Activated CD8-positive, alpha-beta memory T cell treated with anti-CD3 and anti-CD28 coated beads for 36 hours (primary cell): ENCODE results near the gene LACRT. TPM values are rescaled to one million over a fixed set of nuclear protein-coding genes. Genes with fewer than 3 reads are reported as not detected.
"Not testable (repeated sequence)": the region's sequence is repeated elsewhere in the genome, so short reads cannot be mapped to it uniquely, and the experiment has no call there.

ENCODE experiments used
- CTCF ChIA-PET: fragments of 350-600 bp; sonication (Branson Sonifier 250); formaldehyde crosslinking; loops from one replicate; lab custom pipeline; 2021; ENCODE audit warnings: antibody characterized with exemption; lab: Charles Lee
- POLR2A ChIA-PET: fragments of 350-600 bp; sonication (Branson Sonifier 250); formaldehyde crosslinking; loops from one replicate; lab custom pipeline; 2021; ENCODE audit warnings: antibody characterized with exemption; lab: Charles Lee
- total RNA-seq, 2 experiments: library from RNA; stranded (reverse); gene quantifications; one replicate each; pipeline ENCODE4 v1.2.3, GENCODE V29; 2021

Gene LACRT
- not detected for total RNA-seq

GRCh38 chr12:54634795-54635194, at the start of gene LACRT:
TSS of gene LACRT (minus strand) at chr12:54634895. CDS start at chr12:54634841, 54 bp downstream.
- POLR2A ChIA-PET: no interaction called here
- CTCF ChIA-PET: no interaction called here

- CTCF ChIA-PET: no interaction called here
- POLR2A ChIA-PET: no interaction called here
Observed at GRCh38 chr12:54683398-54683797, 48.7 kb upstream of the LACRT start.

DNA sequence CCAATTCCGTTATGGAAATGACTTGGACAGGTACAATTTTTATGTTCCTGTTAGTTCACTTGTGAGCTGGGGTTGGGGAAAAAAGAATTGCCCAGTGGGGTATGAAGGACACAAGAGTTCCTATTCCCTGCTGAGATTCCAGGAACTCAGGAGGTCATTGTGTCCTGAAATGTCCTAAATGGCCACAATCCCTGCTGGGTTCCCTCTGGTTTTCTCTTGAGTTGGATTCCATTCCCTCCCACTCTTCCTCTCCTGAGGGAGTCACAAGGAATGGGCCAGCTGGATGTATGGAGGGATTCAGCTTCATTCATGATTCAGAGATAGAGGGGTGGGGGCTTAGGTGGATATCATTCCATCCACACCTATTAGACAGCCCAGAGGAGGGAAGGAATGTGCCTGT, 48.0 kb upstream of the LACRT start:
- CTCF ChIA-PET: no interaction called here

GRCh38 chr12:54680374-54680773, 45.7 kb upstream of the LACRT start:
- ChIA-PET CTCF (interaction anchor here (0.8 to 1.1 kb wide), 2 partner anchors 9 to 14 kb away, joined by 3 read pairs; no protein-coding TSS in a partner anchor), POLR2A (no interaction called here)

More for the DNA sequence above, 48.0 kb upstream of the LACRT start:
- POLR2A ChIA-PET: no interaction called here

DNA sequence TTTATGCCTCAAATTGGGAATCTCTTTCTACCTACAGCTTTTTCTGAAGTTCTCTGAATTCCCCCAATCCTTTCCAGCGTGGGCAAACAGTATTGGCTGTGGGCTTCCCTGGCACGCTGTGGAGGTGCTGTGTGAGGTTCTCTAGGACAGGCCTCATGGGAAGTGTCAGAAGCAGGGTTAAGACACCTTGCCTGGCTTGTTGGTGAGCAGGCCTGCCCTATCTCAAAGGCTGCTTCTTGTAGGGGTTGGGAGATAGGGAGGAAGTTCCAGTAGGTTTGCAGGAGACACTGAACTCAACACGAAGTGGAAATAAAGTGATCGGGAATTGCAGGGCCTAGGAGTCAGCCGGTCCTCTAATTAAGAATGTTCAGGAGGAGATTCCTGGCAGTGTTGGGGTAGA, 43.4 kb upstream of the LACRT start:
- ChIA-PET POLR2A (no interaction called here), CTCF (no interaction called here)

DNA sequence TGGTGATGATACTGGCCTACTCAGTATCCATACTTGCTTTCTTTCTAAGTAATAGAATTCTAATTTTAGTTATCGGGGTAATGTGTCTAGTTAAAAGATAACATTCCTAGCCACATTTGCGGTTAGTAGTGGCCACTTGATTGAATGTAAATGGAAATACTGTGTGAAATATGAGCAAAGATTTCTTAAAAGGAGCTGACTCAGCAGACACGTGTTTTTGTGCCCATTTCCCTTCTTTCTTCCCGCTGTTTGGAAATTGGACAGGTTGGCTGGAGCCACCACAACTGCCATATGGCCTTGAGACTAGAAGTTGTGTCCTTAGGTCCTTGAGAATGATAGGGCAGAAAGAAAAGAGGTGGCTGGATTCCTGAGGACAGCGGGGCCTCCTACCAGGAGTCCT, 33.2 kb upstream of the LACRT start:
- ChIA-PET POLR2A (no interaction called here), CTCF (interaction anchor here (0.9 kb wide), 1 partner anchor 9 kb away, joined by 5 read pairs; no protein-coding TSS in a partner anchor)

- ChIA-PET CTCF (no interaction called here), POLR2A (no interaction called here)
Observed at GRCh38 chr12:54666008-54666407, 31.3 kb upstream of the LACRT start.

GRCh38 chr12:54665022-54665635, 30.4 kb upstream of the LACRT start:
- CTCF ChIA-PET, POLR2A ChIA-PET: not testable (repeated sequence)

- ChIA-PET POLR2A (no interaction called here), CTCF (no interaction called here)
Observed at GRCh38 chr12:54663603-54664002, 28.9 kb upstream of the LACRT start.

- POLR2A ChIA-PET: no interaction called here
- CTCF ChIA-PET: no interaction called here
Observed at GRCh38 chr12:54662026-54662425, 27.3 kb upstream of the LACRT start.

GRCh38 chr12:54661048-54661447, 26.4 kb upstream of the LACRT start:
- POLR2A ChIA-PET: no interaction called here
- CTCF ChIA-PET: no interaction called here

DNA sequence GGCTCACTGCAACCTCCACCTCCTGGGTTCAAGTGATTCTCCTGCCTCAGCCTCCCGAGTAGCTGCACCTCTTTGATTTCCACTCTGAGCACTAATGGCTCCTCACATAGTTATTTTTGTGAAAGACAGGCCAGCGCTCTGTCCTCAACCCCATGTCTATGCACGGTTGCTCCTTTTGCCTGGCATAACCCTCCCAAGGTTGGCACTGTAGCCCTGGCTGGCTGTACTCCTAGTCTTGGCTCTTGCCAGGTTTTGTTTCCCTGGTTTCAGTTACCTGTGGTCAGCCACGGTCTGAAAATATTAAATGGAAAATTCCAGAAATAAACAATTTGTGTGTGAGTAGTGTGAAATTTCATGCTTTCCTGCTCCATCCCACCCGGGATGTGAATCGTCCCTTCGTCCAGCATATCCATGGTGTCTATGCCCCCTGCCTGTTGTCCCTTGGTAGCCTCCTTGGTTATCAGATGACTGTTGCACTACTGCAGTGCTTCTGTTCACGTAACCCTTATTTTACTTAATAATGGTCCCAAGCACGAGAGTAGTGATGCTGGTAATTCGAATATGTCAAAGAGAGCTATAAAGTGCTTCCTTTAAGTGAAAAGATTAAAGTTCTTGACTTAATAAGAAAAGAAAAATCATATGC, 25.7 kb upstream of the LACRT start:
- POLR2A ChIA-PET: no interaction called here
- CTCF ChIA-PET: no interaction called here

- ChIA-PET CTCF (interaction anchor here (1.0 to 1.5 kb wide), 2 partner anchors 10 to 414 kb away, joined by 3 to 5 read pairs; no protein-coding TSS in a partner anchor), POLR2A (no interaction called here)
Observed at GRCh38 chr12:54658306-54659264, 23.9 kb upstream of the LACRT start.

DNA sequence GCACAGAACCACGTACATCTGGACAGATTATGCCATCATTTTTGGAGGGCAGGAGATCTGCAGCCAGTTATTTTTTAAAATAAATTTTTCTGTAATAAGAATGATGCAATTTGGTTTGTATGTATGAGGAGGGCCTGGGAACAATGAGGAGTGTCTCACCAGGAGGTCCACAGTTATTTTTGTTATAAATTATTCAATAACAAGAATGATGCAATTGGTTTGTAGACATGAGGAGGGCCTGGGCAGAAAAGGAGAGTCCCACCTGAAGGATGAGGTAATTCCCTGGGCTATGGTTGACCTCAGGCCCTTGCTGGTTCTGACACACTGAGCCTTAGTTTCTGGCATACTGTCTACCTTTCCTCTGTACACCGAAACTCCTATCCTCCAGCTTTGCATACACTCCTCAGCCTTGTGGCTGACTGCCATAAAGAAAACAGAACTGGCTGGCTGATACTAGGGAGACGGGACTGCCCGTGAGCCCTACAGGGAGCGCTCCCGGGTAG, 22.5 kb upstream of the LACRT start:
- CTCF ChIA-PET: no interaction called here
- POLR2A ChIA-PET: no interaction called here

DNA sequence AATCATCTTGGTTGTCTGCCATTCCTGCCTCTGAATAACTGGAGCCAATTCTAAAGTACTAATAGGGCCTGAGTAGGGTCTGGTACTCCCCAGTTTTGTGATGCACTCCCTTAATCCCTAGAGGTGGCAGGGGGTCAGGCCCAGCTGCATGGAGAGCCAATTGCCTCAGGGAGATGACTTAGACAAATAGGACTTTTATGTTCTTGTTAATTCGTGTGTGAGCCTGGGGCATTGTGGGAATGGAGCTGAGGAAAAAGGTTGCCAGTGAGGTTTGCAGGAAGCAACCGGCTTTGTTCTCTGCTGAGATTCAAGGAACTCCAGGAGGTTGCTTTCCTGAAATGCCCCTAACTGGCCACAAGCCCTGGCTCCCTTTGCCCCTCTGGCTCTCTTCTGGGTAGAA, 20.2 kb upstream of the LACRT start:
- CTCF ChIA-PET: no interaction called here

GRCh38 chr12:54653025-54653424, 18.3 kb upstream of the LACRT start:
- CTCF ChIA-PET: no interaction called here
- POLR2A ChIA-PET: interaction anchor here (0.6 kb wide), 1 partner anchor 1737 kb away, joined by 3 read pairs; no protein-coding TSS in a partner anchor

More for the DNA sequence above, 20.2 kb upstream of the LACRT start:
- POLR2A ChIA-PET: no interaction called here

DNA sequence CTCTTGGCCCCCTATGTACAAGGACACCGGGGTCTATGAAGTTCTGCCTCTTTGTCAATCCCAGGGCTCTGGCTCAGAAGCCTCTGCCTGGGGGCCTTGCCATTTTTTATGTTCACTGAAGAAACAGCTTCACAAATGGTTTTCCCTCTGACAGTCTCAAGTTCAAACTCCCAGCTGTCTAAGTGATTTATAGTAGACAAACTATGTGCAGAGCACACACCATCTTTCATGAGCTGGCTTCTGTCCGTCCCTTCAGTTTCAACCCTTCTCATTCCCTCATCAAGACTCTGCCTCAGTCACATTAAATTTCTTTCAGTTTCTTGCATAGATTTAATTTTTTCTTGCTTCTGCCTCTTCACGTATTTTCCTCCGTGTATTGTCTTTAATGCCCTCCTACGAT, 16.2 kb upstream of the LACRT start:
- ChIA-PET POLR2A (no interaction called here), CTCF (no interaction called here)

- ChIA-PET CTCF (no interaction called here), POLR2A (no interaction called here)
Observed at GRCh38 chr12:54650409-54650808, 15.7 kb upstream of the LACRT start.

DNA sequence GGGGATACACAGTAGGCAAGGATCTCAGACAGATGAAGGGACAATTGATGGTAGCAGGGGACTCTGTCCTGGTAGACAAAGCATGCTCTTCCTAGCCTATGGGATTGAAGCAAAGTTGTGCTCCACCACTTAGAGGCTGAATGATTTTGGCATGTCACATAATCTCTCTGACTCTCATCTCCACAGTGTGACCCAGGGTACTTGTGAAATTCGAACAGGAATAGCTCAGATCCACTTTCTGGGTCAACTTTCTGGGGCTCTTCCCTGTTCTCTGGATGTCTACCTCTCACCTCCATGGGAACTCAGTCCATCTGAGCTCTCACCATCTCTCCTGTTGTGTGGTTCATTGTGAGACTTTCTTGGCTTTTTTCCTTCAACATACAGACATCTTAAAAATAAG, 15.1 kb upstream of the LACRT start:
- ChIA-PET POLR2A (no interaction called here), CTCF (no interaction called here)

DNA sequence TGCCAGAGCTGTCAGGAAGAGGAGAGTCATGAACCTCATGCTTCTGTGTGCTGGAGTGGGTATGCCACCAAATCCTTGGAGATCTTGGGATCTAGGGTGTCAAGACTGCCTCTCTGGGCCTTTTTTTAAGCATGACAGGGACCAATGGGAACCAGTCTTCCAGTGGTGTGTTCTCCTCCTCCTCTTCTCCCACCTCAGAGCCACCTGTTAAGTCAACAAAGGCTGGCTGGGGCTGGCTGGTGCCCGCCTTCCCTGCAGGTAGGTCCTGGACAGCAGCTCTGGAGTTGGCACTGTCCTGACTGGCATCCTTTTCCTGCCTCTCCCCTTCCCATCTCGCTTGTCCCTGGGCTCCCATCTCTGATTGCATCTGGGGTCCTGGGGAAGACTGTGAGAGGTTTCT, 13.6 kb upstream of the LACRT start, which contains the start of gene DCD:
DCD (minus strand) TSS at position 101 of the 400 bp plus-strand sequence; CDS start at position 39, 62 bp downstream.
- POLR2A ChIA-PET: no interaction called here
- CTCF ChIA-PET: no interaction called here
